ENCODE data around the gene MACROH2A1. TPM values are rescaled to one million over a fixed set of nuclear protein-coding genes. Genes with fewer than 3 reads are reported as not detected.

Gene MACROH2A1
- polyA plus RNA-seq, 1 of the 3 experiments (the other 2 are of a cell fraction): 165 TPM

DNA sequence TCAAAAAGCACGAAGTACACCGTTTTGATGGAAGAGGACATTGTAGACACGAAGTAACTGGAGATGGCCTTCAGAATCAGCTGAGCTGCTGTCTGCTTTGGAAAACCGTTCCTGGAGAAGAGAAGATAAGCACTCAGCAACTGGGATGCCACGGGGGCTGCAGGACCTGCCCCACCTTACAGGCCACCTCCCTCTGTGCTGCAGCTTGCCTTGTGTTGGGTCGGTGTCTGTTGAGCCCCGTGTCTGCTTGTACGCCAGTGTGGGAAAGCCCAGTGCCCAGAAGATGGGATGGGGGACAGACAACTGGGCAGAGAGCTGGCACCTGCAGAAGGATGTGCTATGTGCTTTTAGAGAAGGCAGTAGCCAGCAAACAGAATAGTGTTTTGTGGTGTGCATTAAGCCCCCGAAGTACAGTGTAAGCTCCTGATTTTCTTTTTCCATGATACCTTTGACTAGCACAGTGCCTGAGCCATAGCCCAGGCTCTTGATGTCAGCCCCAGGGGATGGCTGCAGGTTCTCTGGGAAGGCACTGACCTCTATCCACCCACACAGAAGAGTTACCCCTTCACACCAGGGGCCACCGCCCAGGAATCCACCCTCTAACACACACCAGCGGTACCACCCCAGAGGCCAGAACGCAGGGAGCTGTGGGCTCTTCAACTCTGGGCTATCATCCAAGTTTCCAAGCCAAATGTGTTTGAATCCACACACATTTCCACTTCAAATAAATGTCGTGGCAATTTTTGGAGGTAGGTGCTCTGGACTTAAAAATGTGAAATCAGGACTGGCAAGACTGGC is 63.8 kb downstream of the MACROH2A1 start (continued):
- no peak for TF ChIP-seq CHD2 (IDR thresholded peaks at IDR 0.05; ENCODE audit: low read length, partially characterized antibody)

- ChIA-PET CTCF (interaction anchor here (0.7 to 3.0 kb wide), 12 partner anchors 10 to 415 kb away, joined by 3 to 11 read pairs (median 4); no protein-coding TSS in a partner anchor), POLR2A (no interaction called here)
- Histone ChIP-seq H3K4me1 (ENCODE audit: control insufficient read depth in 1 of 2, insufficient read depth in 2 of 2, low read depth in 1 of 2, low read length in 1 of 2) (peaks cover 0 to 34% of the 10 kb centered on the region in 2 experiments; a peak in 3 of 4 replicates), H3K9me2 (no peaks in the 10 kb centered on the region), H4K20me1 (ENCODE audit: insufficient read depth) (peaks cover 7% of the 10 kb centered on the region; the same call in 1 of the 2 replicates), H3K9ac (no peak overlapping the region), H3K9me3 (no peaks in the 10 kb centered on the region), H3K27ac (ENCODE audit: low read depth in 2 of 2, low read length in 1 of 2) (no peak overlapping the region), H3K4me2 (no peak overlapping the region), H3F3A (replicated peaks; ENCODE audit: insufficient read depth) (peaks cover 15% of the 10 kb centered on the region), H3K4me3 (ENCODE audit: low read depth in 2 of 2, low read length in 1 of 2) (no peak overlapping the region), H3K79me2 (ENCODE audit: insufficient read depth) (no peaks in the 10 kb centered on the region), H2AFZ (ENCODE audit: low read depth) (no peak overlapping the region), H3K36me3 (replicated peaks in 1 of 2; ENCODE audit: control insufficient read depth in 1 of 2, insufficient read depth in 2 of 2, low read length in 1 of 2) (peaks cover 15 to 73% of the 10 kb centered on the region in 2 experiments), H3K27me3 (ENCODE audit: insufficient read depth) (no peaks in the 10 kb centered on the region)
- no peak for DNase-seq
- TF ChIP-seq NFIC (IDR thresholded peaks at IDR 0.05; ENCODE audit: borderline replicate concordance) (no peak), RFX5 (IDR thresholded peaks at IDR 0.05; ENCODE audit: low read length) (no peak), USF2 (IDR thresholded peaks at IDR 0.05; ENCODE audit: borderline replicate concordance, low read depth, low read length) (no peak), IRF3 (IDR thresholded peaks at IDR 0.05; ENCODE audit: low read depth, low read length) (no peak), GATA2 (CRISPR knock-in tag; IDR thresholded peaks at IDR 0.05) (no peak), RAD21 (IDR thresholded peaks at IDR 0.05; ENCODE audit: low read length) (no peak), POLR2AphosphoS5 (IDR thresholded peaks at IDR 0.05; ENCODE audit: low read depth, low read length) (no peak), TEAD4 (IDR thresholded peaks at IDR 0.05; ENCODE audit: borderline replicate concordance, insufficient read depth) (no peak), ELF1 (IDR thresholded peaks at IDR 0.05) (no peak)
- WGBS (ENCODE audit: low lambda C conversion rate): 78% methylated on average over 9 of the region's 10 CpGs
Measured at GRCh38 chr5:135333732-135334515, 65.1 kb downstream of the MACROH2A1 start.

All from SK-N-SH (cell line).